Fibroblast of skin of left biceps (primary cell): ENCODE measurements around the gene PRMT3.
"Not testable (repeated sequence)": the region's sequence is repeated elsewhere in the genome, so short reads cannot be mapped to it uniquely, and the experiment has no call there.

Experiments
- DNase-seq, 2 experiments: peaks; one replicate each; pipeline ENCODE4 v3.0.0-alpha.2; 2013; ENCODE audit warnings: low read depth in 2 of 2

PRMT3 gene

GRCh38 chr11:20457934-20458680, 70.6 kb downstream of the PRMT3 start:
- DNase-seq: no peak

- no peak for DNase-seq
These were observed 71.6 kb downstream of the PRMT3 start for GRCh38 chr11:20458905-20459632.

GRCh38 chr11:20459865-20460264, 72.3 kb downstream of the PRMT3 start:
- DNase-seq: no peak

- DNase-seq: no peak
These were observed 77.0 kb downstream of the PRMT3 start for GRCh38 chr11:20464518-20464917.

DNA sequence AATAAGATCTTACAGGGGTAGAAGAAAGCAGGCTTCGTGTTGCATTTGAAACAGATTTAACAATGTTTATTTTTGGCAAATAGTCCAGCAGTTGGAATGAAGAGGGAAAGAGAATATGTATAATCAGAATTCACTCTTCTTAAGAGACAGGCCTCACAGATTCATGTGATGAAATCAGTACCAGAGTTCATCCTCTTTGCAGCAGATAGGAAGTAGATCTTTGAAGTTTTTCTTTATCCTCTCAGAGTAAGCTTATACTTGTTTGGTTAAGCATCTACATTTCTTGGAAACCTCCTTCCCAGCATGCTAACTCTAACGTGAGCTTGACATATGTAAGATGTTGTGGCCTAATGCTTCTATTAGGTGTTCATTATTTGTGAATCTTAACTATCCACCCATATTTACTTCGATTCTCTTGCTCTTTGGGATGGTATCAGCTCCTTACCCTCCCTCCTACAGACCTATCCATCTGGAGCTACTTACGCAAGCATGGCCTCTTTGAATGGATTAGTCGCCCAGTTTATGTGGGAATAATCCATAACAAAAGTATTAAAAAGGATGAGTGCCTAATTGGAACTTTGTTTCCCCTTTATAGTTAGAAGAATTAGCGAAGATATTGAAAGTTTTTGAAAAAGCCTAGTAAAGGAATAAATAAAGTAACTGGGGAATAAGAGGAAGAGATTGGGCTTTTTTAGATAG, 80.1 kb downstream of the PRMT3 start:
- DNase-seq: no peak

GRCh38 chr11:20470348-20470747, 82.8 kb downstream of the PRMT3 start:
- DNase-seq: no peak

DNA sequence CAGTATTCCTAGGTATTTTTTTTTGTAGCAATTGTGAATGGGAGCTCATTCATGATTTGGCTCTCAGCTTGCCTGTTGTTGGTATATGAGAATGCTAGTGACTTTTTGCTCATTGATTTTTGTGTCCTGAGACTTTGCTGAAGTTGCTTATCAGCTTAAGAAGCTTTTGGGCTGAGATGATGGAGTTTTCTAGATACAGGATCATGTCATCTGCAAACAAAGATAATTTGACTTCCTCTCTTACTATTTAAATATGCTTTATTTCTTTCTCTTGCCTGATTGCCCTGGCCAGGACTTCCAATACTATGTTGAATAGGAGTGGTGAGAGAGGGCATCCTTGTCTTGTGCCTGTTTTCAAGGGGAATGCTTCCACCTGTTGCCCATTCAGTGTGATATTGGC, 84.4 kb downstream of the PRMT3 start:
- DNase-seq: not testable (repeated sequence)

DNA sequence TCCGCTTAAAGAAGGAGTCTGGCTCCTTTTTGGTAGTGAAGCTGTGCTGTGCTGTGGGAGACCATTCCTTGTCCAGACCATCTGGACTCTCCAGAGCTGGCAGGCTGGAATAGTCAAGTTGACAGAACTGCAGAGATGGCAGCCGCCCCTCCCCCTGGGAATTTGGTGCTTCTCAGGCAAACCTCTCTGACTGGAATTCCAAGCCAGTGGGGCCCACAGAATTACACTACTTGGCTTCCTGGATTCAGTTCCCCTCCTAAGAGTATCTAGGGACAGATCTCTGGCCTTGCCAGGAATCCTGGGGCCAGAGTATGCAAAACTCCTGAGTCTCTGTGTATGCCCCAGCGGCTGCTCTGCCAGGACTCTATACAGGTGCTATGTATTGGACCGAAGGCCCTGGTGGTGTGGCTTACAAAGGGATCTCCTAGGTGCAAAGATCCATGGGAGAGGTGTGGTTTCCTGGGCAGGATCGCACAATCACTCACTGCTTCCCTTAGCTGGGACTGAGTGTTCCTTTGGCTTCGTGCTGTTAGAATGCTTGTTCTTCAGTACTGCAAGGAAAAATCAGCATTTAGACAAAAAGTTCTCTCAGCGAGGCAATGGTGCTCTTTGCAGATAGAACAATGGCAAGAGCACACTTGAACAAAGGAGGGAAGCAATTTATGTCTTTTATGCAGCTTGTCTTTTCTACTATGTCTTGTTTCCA, 86.8 kb downstream of the PRMT3 start:
- no peak for DNase-seq

DNA sequence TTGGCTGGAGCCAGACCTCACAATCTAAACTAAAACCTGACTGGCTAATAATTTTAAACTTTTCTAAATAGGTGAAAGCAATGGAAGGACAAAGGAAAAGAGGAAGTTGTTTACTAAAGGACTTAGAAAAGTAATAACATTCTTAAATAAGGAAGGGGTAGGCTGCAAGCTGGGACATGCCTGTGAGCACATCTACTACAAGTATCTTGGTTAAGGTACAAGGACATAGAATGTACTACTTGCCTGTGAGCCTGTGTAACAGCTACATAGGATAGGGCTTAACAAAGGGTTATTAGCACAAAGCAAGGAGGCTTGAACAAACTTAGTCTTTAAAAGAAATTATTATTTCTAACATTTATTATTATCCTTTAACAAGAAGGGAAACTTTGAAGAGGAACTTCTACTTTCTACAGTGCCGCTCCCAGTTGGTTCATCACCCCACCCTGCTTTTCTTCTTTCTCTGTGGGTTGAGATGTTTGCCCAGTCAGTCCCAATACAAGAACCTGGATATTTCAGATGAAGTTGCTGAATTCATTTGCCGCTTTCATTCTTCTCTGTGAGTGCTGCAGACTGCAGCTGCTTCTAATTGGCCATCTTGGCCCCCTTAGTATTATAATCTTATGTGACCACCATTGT, 87.5 kb downstream of the PRMT3 start:
- DNase-seq: no peak

- DNase-seq: no peak
These were observed 90.0 kb downstream of the PRMT3 start for GRCh38 chr11:20477418-20478090.

GRCh38 chr11:20479513-20479912, 92.0 kb downstream of the PRMT3 start:
- DNase-seq: no peak

- DNase-seq: no peak
These were observed 96.4 kb downstream of the PRMT3 start for GRCh38 chr11:20483931-20484330.

DNA sequence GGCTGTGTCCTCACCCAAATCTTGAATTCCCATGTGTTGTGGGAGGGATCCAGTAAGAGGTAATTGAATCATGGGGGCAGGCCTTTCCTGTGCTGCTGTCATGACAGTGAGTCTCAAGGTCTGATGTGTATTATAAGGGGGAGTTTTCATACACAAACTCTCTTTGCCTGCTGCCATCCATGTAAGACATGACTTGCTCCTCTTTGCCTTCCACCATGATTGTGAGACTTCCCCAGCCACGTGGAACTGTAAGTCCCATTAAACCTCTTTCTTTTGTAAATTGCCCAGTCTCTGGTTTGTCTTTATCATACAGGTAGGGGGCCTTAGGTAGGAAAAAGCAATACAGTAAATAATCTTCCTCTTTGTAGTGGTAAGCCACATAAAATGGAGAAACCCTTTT, 96.9 kb downstream of the PRMT3 start:
- not testable (repeated sequence) for DNase-seq

GRCh38 chr11:20488352-20488751, 100.8 kb downstream of the PRMT3 start:
- no peak for DNase-seq

GRCh38 chr11:20489948-20490347, 102.4 kb downstream of the PRMT3 start:
- DNase-seq: no peak

GRCh38 chr11:20493340-20493739, 105.8 kb downstream of the PRMT3 start:
- no peak for DNase-seq

DNA sequence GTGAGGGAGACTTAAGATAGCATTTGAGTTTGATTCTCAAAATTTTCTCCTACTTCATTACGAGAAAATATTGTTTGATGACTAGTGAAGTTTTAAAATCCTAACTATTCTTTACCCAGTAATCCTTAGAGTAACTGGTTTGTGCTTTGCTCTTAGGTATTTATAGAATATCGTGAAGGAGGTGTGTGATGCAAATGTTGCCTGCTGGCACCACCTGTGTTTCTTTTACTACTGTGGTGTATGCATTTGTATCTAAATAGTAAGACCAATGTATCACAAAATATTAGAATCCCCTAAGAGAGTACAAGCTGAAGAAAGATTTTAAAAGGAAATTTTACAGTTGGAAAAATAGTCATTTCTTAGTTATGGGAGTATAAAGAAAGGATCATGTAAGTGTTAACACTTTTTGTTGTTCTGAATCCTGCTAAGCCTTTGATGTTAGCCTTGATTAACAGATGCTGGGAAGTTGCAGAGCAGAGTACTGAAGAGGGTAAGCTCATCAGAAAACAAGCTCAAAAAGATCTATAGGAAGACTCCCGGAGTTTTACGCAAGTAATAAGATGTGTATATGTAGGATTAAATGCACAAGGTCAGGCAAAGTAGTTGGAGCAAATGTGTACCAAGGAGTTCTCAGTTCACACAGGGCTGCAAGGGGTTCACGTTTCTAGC, 109.7 kb downstream of the PRMT3 start:
- DNase-seq: no peak

GRCh38 chr11:20501252-20501651, 113.7 kb downstream of the PRMT3 start:
- DNase-seq: no peak

- no peak for DNase-seq
These were observed 114.5 kb downstream of the PRMT3 start for GRCh38 chr11:20501971-20502370.

- no peak for DNase-seq
These were observed 124.5 kb downstream of the PRMT3 start for GRCh38 chr11:20511982-20512381.
